ENCODE data around the gene CPA3. TPM values are rescaled to one million over a fixed set of nuclear protein-coding genes. Genes with fewer than 3 reads are reported as not detected.

The CPA3 gene
- total RNA-seq, 2 donors from 2014 or later: 2.6 to 8.1 TPM

GRCh38 chr3:148889828-148890227 lies 24.7 kb downstream of the CPA3 start:
- H3K27ac ChIP-seq: no peak overlapping the region
- H3K36me3 ChIP-seq: no peaks in the 10 kb centered on the region
- H3K9me3 ChIP-seq: no peaks in the 10 kb centered on the region
- whole genome bisulfite sequencing: 84% methylated on average over 2 of the region's 2 CpGs
- intact Hi-C loops (cut with DNase I): no loop called here
- DNase-seq (ENCODE audit: low spot score): no peak
- no peak for TF ChIP-seq CTCF (IDR thresholded peaks at IDR 0.05)
- no peak for TF ChIP-seq POLR2A (IDR thresholded peaks at IDR 0.05)
- TF ChIP-seq POLR2AphosphoS5 (IDR thresholded peaks at IDR 0.05): no peak
- no peaks in the 10 kb centered on the region for H3K27me3 ChIP-seq (replicated peaks; ENCODE audit: insufficient read depth)
- H3K4me3 ChIP-seq: no peak overlapping the region
- no peaks in the 10 kb centered on the region for H3K4me1 ChIP-seq (replicated peaks)

GRCh38 chr3:148896062-148896461 lies 31.0 kb downstream of the CPA3 start:
- intact Hi-C loops (cut with DNase I): no loop called here
- no peak for DNase-seq (ENCODE audit: low spot score)
- Histone ChIP-seq H3K36me3 (no peaks in the 10 kb centered on the region), H3K27me3 (replicated peaks; ENCODE audit: insufficient read depth) (no peaks in the 10 kb centered on the region), H3K4me3 (no peak overlapping the region), H3K27ac (no peak overlapping the region), H3K4me1 (replicated peaks) (no peaks in the 10 kb centered on the region), H3K9me3 (no peaks in the 10 kb centered on the region)
- WGBS: 51% methylated on average over 3 of the region's 3 CpGs
- TF ChIP-seq POLR2AphosphoS5 (IDR thresholded peaks at IDR 0.05) (no peak), CTCF (IDR thresholded peaks at IDR 0.05) (no peak), POLR2A (IDR thresholded peaks at IDR 0.05) (no peak)

GRCh38 chr3:148901987-148902791 lies 37.1 kb downstream of the CPA3 start:
- 63% methylated on average over 4 of the region's 4 CpGs for WGBS
- intact Hi-C loops (cut with DNase I): no loop called here
- no peak for DNase-seq (ENCODE audit: low spot score)
- Histone ChIP-seq H3K4me3 (no peak overlapping the region), H3K9me3 (no peaks in the 10 kb centered on the region), H3K27me3 (replicated peaks; ENCODE audit: insufficient read depth) (no peaks in the 10 kb centered on the region), H3K27ac (no peak overlapping the region), H3K4me1 (replicated peaks) (no peaks in the 10 kb centered on the region), H3K36me3 (no peaks in the 10 kb centered on the region)
- no peak for TF ChIP-seq POLR2AphosphoS5 (IDR thresholded peaks at IDR 0.05)
- no peak for TF ChIP-seq POLR2A (IDR thresholded peaks at IDR 0.05)
- TF ChIP-seq CTCF (IDR thresholded peaks at IDR 0.05): no peak

GRCh38 chr3:148903022-148903442 lies 37.9 kb downstream of the CPA3 start:
- intact Hi-C loops (cut with DNase I): no loop called here
- DNase-seq (ENCODE audit: low spot score): no peak
- WGBS: 75% methylated on average over 2 of the region's 2 CpGs
- TF ChIP-seq CTCF (IDR thresholded peaks at IDR 0.05): no peak
- no peak for TF ChIP-seq POLR2AphosphoS5 (IDR thresholded peaks at IDR 0.05)
- no peak for TF ChIP-seq POLR2A (IDR thresholded peaks at IDR 0.05)
- no peaks in the 10 kb centered on the region for H3K36me3 ChIP-seq
- H3K27ac ChIP-seq: no peak overlapping the region
- no peaks in the 10 kb centered on the region for H3K27me3 ChIP-seq (replicated peaks; ENCODE audit: insufficient read depth)
- no peaks in the 10 kb centered on the region for H3K4me1 ChIP-seq (replicated peaks)
- no peaks in the 10 kb centered on the region for H3K9me3 ChIP-seq
- H3K4me3 ChIP-seq: no peak overlapping the region

GRCh38 chr3:148903941-148904340 lies 38.8 kb downstream of the CPA3 start:
- H3K27me3 ChIP-seq (replicated peaks; ENCODE audit: insufficient read depth): no peaks in the 10 kb centered on the region
- TF ChIP-seq CTCF (IDR thresholded peaks at IDR 0.05) (no peak), POLR2AphosphoS5 (IDR thresholded peaks at IDR 0.05) (no peak), POLR2A (IDR thresholded peaks at IDR 0.05) (no peak)
- intact Hi-C loops (cut with DNase I): no loop called here
- no peak overlapping the region for H3K4me3 ChIP-seq
- no peaks in the 10 kb centered on the region for H3K4me1 ChIP-seq (replicated peaks)
- H3K9me3 ChIP-seq: no peaks in the 10 kb centered on the region
- H3K27ac ChIP-seq: no peak overlapping the region
- DNase-seq (ENCODE audit: low spot score): no peak
- H3K36me3 ChIP-seq: no peaks in the 10 kb centered on the region
